IPS DF 4.7 (cell line): Measurements from ENCODE around the gene MCF2L2.
"Not testable (repeated sequence)": the region's sequence is repeated elsewhere in the genome, so short reads cannot be mapped to it uniquely, and the experiment has no call there.

ENCODE experiments used
- DNase-seq: peaks from one replicate; pipeline ENCODE4 v3.0.0-alpha.2; 2013; ENCODE audit warnings: low spot score; ENCODE audit errors: extremely low read depth

MCF2L2 gene

GRCh38 chr3:183446838-183447205 lies 18.4 kb upstream of the MCF2L2 start:
- no peak for DNase-seq

GRCh38 chr3:183444748-183445147 lies 16.3 kb upstream of the MCF2L2 start:
- DNase-seq: no peak

- no peak for DNase-seq
Observed at GRCh38 chr3:183443395-183444385, 15.3 kb upstream of the MCF2L2 start.

- DNase-seq: no peak
Observed at GRCh38 chr3:183442994-183443393, 14.6 kb upstream of the MCF2L2 start.

GRCh38 chr3:183440521-183440920 lies 12.1 kb upstream of the MCF2L2 start:
- DNase-seq: not testable (repeated sequence)

GRCh38 chr3:183439515-183439914 lies 11.1 kb upstream of the MCF2L2 start:
- DNase-seq: no peak

- DNase-seq: no peak
Observed at GRCh38 chr3:183438735-183439134, 10.3 kb upstream of the MCF2L2 start.

GRCh38 chr3:183437666-183438564 lies 9.5 kb upstream of the MCF2L2 start:
- no peak for DNase-seq

- no peak for DNase-seq
Observed at GRCh38 chr3:183437061-183437460, 8.6 kb upstream of the MCF2L2 start.

GRCh38 chr3:183435661-183436060 lies 7.2 kb upstream of the MCF2L2 start:
- no peak for DNase-seq

GRCh38 chr3:183434992-183435391 lies 6.6 kb upstream of the MCF2L2 start:
- DNase-seq: no peak

- no peak for DNase-seq
Observed at GRCh38 chr3:183434503-183434902, 6.1 kb upstream of the MCF2L2 start.

- no peak for DNase-seq
Observed at GRCh38 chr3:183430325-183430957, 2.0 kb upstream of the MCF2L2 start.

GRCh38 chr3:183427876-183428446 lies 458 bp downstream of the MCF2L2 start:
- no peak for DNase-seq

GRCh38 chr3:183427196-183427875 lies 1.1 kb downstream of the MCF2L2 start:
- no peak for DNase-seq

- DNase-seq: not testable (repeated sequence)
Observed at GRCh38 chr3:183418807-183419206, 9.6 kb downstream of the MCF2L2 start.

- DNase-seq: no peak
Observed at GRCh38 chr3:183411216-183411922, 17.1 kb downstream of the MCF2L2 start.

GRCh38 chr3:183410759-183411158 lies 17.7 kb downstream of the MCF2L2 start:
- DNase-seq: no peak

- DNase-seq: no peak
Observed at GRCh38 chr3:183410280-183410679, 18.1 kb downstream of the MCF2L2 start.

- no peak for DNase-seq
Observed at GRCh38 chr3:183409219-183409618, 19.2 kb downstream of the MCF2L2 start.
